ENCODE data around the gene SPNS2. TPM values are rescaled to one million over a fixed set of nuclear protein-coding genes. Genes with fewer than 3 reads are reported as not detected.

Gene SPNS2
- total RNA-seq, 4 donors from 2014 or later, result 6.0 to 46.0 (median 22.6) TPM

DNA sequence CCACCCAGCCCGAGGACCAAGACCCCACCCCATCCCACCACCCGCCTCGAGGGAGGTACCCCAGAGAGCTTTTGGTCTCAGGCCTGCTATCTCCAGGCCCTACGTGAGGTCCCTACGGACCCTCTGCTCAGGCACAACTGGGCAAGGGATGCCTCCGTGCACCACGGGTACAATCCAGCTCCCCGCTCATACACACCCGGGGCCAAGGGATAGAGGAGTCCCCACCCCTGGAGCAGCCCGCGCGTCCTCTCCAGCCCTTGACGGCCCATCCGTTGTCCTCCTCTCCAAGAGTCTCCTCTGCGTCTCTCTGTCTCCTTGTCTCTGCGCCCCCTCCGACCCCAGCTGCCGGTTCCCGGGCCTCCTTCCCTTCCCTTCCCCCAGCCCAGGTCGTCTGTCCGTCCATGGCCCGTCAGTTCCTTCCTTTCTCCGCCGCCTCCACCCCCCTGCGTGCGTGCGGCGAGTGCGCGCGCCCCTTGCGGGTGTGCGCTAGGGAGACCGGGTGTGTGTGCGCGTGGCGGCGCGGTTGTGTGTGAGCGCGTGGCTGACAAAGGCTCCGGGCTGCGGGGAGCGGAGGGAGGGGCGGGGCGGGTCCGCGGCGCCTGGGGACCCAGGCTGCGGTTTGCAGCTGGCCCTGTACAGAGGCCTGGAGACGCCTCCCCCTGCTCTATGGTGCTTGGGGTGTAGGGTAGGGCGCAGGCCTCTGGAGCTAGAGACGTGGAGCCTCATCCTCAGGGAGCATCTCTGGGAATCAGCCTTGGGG, 930 bp downstream of the SPNS2 start:
- DNase-seq (ENCODE audit: low spot score) (no peak), ATAC-seq (ENCODE audit: low FRiP score) (no peak)
- TF ChIP-seq, protein P1, sequence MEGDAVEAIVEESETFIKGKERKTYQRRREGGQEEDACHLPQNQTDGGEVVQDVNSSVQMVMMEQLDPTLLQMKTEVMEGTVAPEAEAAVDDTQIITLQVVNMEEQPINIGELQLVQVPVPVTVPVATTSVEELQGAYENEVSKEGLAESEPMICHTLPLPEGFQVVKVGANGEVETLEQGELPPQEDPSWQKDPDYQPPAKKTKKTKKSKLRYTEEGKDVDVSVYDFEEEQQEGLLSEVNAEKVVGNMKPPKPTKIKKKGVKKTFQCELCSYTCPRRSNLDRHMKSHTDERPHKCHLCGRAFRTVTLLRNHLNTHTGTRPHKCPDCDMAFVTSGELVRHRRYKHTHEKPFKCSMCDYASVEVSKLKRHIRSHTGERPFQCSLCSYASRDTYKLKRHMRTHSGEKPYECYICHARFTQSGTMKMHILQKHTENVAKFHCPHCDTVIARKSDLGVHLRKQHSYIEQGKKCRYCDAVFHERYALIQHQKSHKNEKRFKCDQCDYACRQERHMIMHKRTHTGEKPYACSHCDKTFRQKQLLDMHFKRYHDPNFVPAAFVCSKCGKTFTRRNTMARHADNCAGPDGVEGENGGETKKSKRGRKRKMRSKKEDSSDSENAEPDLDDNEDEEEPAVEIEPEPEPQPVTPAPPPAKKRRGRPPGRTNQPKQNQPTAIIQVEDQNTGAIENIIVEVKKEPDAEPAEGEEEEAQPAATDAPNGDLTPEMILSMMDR (IDR thresholded peaks at IDR 0.05), result no peak

DNA sequence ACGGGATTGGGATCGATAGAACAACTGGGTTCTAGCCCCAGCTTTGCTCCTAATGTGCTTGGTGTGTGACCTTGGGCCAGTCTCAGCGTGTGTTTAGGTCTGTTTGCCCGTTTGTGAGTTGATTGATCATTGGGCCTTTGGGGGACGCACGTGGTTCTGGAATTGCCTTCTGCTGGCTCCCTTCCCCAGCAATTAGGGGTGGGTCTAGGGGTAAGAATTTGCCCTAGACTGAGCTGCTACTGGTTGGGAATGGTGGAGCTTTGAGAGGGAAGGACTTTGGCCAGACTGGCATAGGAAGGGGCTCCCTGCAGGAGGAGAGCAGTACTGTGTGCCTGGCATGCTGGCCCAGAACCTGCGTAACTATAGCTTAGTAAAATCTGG, 1.5 kb downstream of the SPNS2 start:
- TF ChIP-seq, protein P1 (IDR thresholded peaks at IDR 0.05), result no peak
- no peak for ATAC-seq (ENCODE audit: low FRiP score)
- no peak for DNase-seq (ENCODE audit: low spot score)

DNA sequence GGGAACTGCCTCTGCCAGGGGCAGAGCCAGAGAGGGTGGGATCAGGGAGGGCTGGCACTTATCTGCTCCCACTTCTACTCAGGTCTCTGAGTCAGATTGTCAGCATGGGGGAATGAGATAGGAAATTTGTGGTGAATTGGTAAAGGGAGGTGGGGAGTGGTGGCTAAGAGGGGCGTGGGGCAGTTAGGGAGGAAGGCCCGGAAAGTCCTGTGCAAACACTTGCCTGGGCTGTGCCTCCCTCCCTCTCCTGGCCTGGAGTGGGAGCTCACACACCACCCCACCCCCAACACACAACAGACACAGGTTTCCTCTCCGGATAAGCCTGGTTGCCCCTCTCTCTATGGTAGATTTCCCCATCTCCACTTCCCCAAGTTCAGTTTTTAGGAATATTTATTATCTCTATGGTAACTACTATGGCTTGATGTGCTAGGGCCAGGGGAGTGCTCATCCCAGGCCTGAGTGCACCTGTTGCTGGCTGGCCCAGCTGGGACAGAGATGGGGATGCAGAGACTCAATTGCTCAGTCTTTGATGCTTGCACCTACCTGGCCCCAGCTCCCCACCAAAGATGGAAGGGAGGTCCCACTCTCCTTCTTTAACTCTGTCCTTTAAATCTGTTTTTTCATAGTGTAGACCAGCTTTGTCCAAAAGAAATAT, 2.7 kb downstream of the SPNS2 start:
- ATAC-seq (ENCODE audit: low FRiP score), result no peak
- DNase-seq (ENCODE audit: low spot score), result no peak
- TF ChIP-seq, protein P1 (IDR thresholded peaks at IDR 0.05), result no peak

DNA sequence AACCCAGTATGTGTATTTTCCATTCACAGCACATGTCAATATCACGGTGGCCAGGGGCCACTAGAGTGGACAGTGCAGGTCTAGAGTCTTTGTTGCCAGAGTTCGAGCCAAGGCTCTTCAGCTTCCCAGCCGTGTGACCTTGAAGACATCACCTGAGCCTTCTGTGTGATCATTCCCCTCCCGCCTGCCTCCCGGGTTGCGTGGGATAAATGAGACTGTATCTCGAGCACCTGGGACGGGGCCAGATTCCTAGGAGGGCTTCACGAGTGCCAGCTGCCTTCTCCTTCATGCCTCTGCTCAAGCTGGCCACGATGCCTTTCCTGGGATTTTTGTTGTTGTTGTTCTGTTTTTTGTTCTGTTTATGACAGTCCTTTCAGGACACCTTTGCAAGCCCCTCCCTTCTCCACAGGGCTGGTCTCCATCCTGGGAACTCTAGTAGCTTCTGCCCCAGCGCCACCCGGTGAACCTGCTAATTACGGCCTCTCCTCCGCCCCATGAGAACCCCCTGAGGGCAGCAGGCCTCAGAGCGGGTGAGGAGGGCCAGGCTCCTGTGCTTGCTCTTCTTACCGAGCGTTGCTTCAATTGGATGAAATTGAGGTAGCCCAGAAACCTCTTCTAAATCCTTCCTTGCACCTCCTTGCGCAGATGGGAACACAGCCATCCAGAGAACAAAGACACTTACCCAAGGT, 3.9 kb downstream of the SPNS2 start:
- ATAC-seq (ENCODE audit: low FRiP score), result no peak
- TF ChIP-seq, protein P1 (IDR thresholded peaks at IDR 0.05), result no peak

DNA sequence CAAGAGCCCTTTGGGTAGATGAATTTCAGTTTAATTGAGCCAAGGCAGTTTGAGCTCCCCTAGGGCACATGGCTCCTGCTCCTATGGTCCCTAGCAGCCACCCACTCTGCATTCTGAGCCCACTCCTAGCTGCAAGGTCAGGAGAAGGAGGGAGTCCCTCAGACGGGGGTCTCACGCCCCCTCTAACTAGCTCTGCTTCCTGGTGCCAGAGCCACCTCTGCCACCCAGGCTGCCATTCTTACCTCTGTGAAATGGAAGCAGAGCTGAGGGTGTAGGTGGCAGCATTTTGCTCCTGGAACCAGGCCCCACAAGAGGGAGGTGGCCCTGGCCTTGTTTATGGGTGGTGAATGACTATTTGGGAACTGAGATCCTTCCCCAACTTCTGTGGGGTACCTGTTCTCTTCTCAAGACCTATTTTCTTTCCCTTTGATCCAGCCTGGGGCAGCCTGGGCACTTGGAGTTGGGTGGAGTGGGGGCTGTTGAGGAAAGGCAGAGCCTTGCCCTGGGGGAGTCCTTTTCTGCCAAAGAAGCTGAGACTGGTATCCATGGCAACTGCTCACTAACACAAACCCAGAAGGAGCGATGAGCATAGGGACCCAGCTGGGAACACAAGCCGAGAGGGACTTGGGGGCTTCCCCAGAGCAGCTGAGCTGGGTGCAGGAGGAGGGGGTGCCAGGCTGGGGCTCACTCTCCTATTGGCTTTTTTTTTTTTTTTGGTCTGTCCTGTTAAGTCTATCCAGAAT, 4.8 kb downstream of the SPNS2 start:
- no peak for DNase-seq (ENCODE audit: low spot score)
- ATAC-seq (ENCODE audit: low FRiP score), result no peak
- TF ChIP-seq, protein P1 (IDR thresholded peaks at IDR 0.05), result no peak

More for the DNA sequence above, 3.9 kb downstream of the SPNS2 start:
- DNase-seq (ENCODE audit: low spot score), result no peak

DNA sequence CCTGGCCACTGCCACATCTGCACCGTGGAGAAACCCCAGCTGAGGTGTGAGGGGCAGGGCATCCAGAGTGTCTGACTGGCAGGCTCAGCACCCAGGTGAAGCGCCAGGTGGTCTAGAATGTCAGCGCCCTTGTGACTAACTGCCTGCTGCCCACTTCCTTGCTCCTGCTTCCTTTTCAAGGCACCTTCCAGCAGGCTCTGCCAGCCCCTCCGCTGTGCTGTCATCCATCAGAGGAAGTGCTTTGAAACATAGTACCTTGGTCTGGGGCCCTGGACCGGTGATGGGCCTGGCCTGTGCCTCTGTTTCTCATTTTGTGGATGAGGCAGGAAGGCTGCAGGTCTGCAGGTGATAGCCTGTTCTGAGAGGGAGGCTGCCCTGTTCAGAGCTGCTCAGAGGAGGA, 5.5 kb downstream of the SPNS2 start:
- TF ChIP-seq, protein P1 (IDR thresholded peaks at IDR 0.05), result no peak
- DNase-seq (ENCODE audit: low spot score) (no peak), ATAC-seq (ENCODE audit: low FRiP score) (no peak)

Measured in omental fat pad (tissue), 4 donors.